ENCODE results near the gene TBC1D22A.

The TBC1D22A gene

GRCh38 chr22:46862418-46863324, 100.2 kb downstream of the TBC1D22A start:
- TF ChIP-seq PPARA (CRISPR knock-in tag; IDR thresholded peaks at IDR 0.05; ENCODE audit: borderline replicate concordance) (no peak), ZC3H10 (CRISPR knock-in tag; IDR thresholded peaks at IDR 0.05) (no peak), PATZ1 (CRISPR knock-in tag; IDR thresholded peaks at IDR 0.05; ENCODE audit: borderline replicate concordance) (no peak)
- no peak for ATAC-seq

- TF ChIP-seq ZNF70 (CRISPR knock-in tag; IDR thresholded peaks at IDR 0.05) (no peak), CSDC2 (CRISPR knock-in tag; IDR thresholded peaks at IDR 0.05) (no peak), POU6F1 (CRISPR knock-in tag; IDR thresholded peaks at IDR 0.05; ENCODE audit: borderline replicate concordance, low read depth) (no peak), PATZ1 (CRISPR knock-in tag; IDR thresholded peaks at IDR 0.05; ENCODE audit: borderline replicate concordance) (no peak), ZNF8 (CRISPR knock-in tag; IDR thresholded peaks at IDR 0.05) (no peak), ZFP3 (CRISPR knock-in tag; IDR thresholded peaks at IDR 0.05) (no peak), CSRNP3 (CRISPR knock-in tag; IDR thresholded peaks at IDR 0.05) (no peak), SNAI2 (CRISPR knock-in tag; IDR thresholded peaks at IDR 0.05) (no peak)
- ATAC-seq = no peak
Measured at GRCh38 chr22:46863794-46864193, 101.3 kb downstream of the TBC1D22A start.

- no peak for TF ChIP-seq TSHZ2 (CRISPR knock-in tag; IDR thresholded peaks at IDR 0.05)
- TF ChIP-seq ZC3H10 (CRISPR knock-in tag; IDR thresholded peaks at IDR 0.05) = no peak
- TF ChIP-seq CSRNP3 (CRISPR knock-in tag; IDR thresholded peaks at IDR 0.05) = no peak
- TF ChIP-seq PPARA (CRISPR knock-in tag; IDR thresholded peaks at IDR 0.05; ENCODE audit: borderline replicate concordance) = no peak
- no peak for TF ChIP-seq ZNF8 (CRISPR knock-in tag; IDR thresholded peaks at IDR 0.05)
- no peak for ATAC-seq
Measured at GRCh38 chr22:46864314-46865051, 102.0 kb downstream of the TBC1D22A start.

GRCh38 chr22:46865052-46865434, 102.6 kb downstream of the TBC1D22A start:
- no peak for ATAC-seq
- TF ChIP-seq BACH2 (CRISPR knock-in tag; IDR thresholded peaks at IDR 0.05; ENCODE audit: borderline replicate concordance) (no peak), ZNF565 (CRISPR knock-in tag; conservative IDR thresholded peaks at IDR 0.05; ENCODE audit: low read depth) (no peak), ZC3H10 (CRISPR knock-in tag; IDR thresholded peaks at IDR 0.05) (no peak), PATZ1 (CRISPR knock-in tag; IDR thresholded peaks at IDR 0.05; ENCODE audit: borderline replicate concordance) (no peak), POU6F1 (CRISPR knock-in tag; IDR thresholded peaks at IDR 0.05; ENCODE audit: borderline replicate concordance, low read depth) (no peak), CREB5 (CRISPR knock-in tag; IDR thresholded peaks at IDR 0.05; ENCODE audit: low read depth) (no peak), ZFP30 (CRISPR knock-in tag; IDR thresholded peaks at IDR 0.05) (no peak), CSDC2 (CRISPR knock-in tag; IDR thresholded peaks at IDR 0.05) (no peak)
